PFSK-1 (cell line): Measurements from ENCODE around the gene NEDD4L.

ENCODE experiments used
- FOXP2 ChIP-seq: optimal IDR thresholded peaks from 2 replicates; pipeline ENCODE3; 2011; ENCODE audit warnings: borderline replicate concordance, control low read depth, inconsistent platforms; ENCODE audit not compliant: insufficient read depth; ENCODE audit errors: extremely low read length, extremely low read depth
- POLR2AphosphoS5 ChIP-seq: IDR thresholded peaks from 2 replicates; pipeline ENCODE4 v1.6.1; 2012; ENCODE audit warnings: low read depth, mild to moderate bottlenecking, control low read depth, low read length, moderate library complexity
- REST ChIP-seq, 2 experiments: IDR thresholded peaks; 2 replicates each; pipeline versions ENCODE4 v1.6.1 to v1.8.0; 2011 to 2012; ENCODE audit warnings: low read depth in 2 of 2, low read length in 2 of 2, control low read depth in 1 of 2, inconsistent platforms in 1 of 2, mild to moderate bottlenecking in 1 of 2, moderate library complexity in 1 of 2; ENCODE audit not compliant: insufficient read depth in 1 of 2
- SIN3A ChIP-seq: IDR thresholded peaks from 2 replicates; pipeline ENCODE4 v1.6.1; 2012; ENCODE audit warnings: mild to moderate bottlenecking, low read length, moderate library complexity, borderline replicate concordance; ENCODE audit not compliant: insufficient read depth
- TAF1 ChIP-seq: IDR thresholded peaks from 2 replicates; pipeline ENCODE4 v1.6.1; 2012; ENCODE audit warnings: low read length, control low read depth, borderline replicate concordance; ENCODE audit not compliant: insufficient read depth

NEDD4L gene

GRCh38 chr18:58015065-58015780 lies 28.8 kb upstream of the NEDD4L start:
- TF ChIP-seq TAF1, result no peak
- TF ChIP-seq REST (IDR thresholded peaks at IDR 0.05; ENCODE audit: insufficient read depth in 1 of 2, low read depth in 2 of 2, low read length in 2 of 2), result no peak

GRCh38 chr18:58017267-58017666 lies 26.8 kb upstream of the NEDD4L start:
- TF ChIP-seq SIN3A (no peak), POLR2AphosphoS5 (no peak), TAF1 (no peak), FOXP2 (no peak), REST (IDR thresholded peaks at IDR 0.05; ENCODE audit: insufficient read depth in 1 of 2, low read depth in 2 of 2, low read length in 2 of 2) (no peak)

- no peak for TF ChIP-seq REST (IDR thresholded peaks at IDR 0.05; ENCODE audit: insufficient read depth in 1 of 2, low read depth in 2 of 2, low read length in 2 of 2)
- TF ChIP-seq POLR2AphosphoS5, result no peak
- TF ChIP-seq TAF1, result no peak
These were observed 23.4 kb upstream of the NEDD4L start for GRCh38 chr18:58020567-58021107.

GRCh38 chr18:58021504-58021903 lies 22.5 kb upstream of the NEDD4L start:
- TF ChIP-seq SIN3A, result no peak
- TF ChIP-seq FOXP2, result no peak
- TF ChIP-seq TAF1, result no peak
- TF ChIP-seq REST (IDR thresholded peaks at IDR 0.05; ENCODE audit: insufficient read depth in 1 of 2, low read depth in 2 of 2, low read length in 2 of 2), result no peak
- TF ChIP-seq POLR2AphosphoS5, result no peak

- TF ChIP-seq REST (IDR thresholded peaks at IDR 0.05; ENCODE audit: insufficient read depth in 1 of 2, low read depth in 2 of 2, low read length in 2 of 2) (no peak), SIN3A (no peak), TAF1 (no peak), POLR2AphosphoS5 (no peak), FOXP2 (no peak)
These were observed 20.9 kb upstream of the NEDD4L start for GRCh38 chr18:58023108-58023507.
